ENCODE measurements around the gene ZFYVE9. TPM values are rescaled to one million over a fixed set of nuclear protein-coding genes. Genes with fewer than 3 reads are reported as not detected.

The ZFYVE9 gene
- total and polyA plus RNA-seq, 2 of the 13 experiments (the other 11 are each of a cell fraction or from before 2014, with no cell fraction given) = 9.2 to 19.8 TPM

GRCh38 chr1:52365746-52366516, 224.0 kb downstream of the ZFYVE9 start, which contains the start of gene CC2D1B (continued):
- TF ChIP-seq, protein P1, sequence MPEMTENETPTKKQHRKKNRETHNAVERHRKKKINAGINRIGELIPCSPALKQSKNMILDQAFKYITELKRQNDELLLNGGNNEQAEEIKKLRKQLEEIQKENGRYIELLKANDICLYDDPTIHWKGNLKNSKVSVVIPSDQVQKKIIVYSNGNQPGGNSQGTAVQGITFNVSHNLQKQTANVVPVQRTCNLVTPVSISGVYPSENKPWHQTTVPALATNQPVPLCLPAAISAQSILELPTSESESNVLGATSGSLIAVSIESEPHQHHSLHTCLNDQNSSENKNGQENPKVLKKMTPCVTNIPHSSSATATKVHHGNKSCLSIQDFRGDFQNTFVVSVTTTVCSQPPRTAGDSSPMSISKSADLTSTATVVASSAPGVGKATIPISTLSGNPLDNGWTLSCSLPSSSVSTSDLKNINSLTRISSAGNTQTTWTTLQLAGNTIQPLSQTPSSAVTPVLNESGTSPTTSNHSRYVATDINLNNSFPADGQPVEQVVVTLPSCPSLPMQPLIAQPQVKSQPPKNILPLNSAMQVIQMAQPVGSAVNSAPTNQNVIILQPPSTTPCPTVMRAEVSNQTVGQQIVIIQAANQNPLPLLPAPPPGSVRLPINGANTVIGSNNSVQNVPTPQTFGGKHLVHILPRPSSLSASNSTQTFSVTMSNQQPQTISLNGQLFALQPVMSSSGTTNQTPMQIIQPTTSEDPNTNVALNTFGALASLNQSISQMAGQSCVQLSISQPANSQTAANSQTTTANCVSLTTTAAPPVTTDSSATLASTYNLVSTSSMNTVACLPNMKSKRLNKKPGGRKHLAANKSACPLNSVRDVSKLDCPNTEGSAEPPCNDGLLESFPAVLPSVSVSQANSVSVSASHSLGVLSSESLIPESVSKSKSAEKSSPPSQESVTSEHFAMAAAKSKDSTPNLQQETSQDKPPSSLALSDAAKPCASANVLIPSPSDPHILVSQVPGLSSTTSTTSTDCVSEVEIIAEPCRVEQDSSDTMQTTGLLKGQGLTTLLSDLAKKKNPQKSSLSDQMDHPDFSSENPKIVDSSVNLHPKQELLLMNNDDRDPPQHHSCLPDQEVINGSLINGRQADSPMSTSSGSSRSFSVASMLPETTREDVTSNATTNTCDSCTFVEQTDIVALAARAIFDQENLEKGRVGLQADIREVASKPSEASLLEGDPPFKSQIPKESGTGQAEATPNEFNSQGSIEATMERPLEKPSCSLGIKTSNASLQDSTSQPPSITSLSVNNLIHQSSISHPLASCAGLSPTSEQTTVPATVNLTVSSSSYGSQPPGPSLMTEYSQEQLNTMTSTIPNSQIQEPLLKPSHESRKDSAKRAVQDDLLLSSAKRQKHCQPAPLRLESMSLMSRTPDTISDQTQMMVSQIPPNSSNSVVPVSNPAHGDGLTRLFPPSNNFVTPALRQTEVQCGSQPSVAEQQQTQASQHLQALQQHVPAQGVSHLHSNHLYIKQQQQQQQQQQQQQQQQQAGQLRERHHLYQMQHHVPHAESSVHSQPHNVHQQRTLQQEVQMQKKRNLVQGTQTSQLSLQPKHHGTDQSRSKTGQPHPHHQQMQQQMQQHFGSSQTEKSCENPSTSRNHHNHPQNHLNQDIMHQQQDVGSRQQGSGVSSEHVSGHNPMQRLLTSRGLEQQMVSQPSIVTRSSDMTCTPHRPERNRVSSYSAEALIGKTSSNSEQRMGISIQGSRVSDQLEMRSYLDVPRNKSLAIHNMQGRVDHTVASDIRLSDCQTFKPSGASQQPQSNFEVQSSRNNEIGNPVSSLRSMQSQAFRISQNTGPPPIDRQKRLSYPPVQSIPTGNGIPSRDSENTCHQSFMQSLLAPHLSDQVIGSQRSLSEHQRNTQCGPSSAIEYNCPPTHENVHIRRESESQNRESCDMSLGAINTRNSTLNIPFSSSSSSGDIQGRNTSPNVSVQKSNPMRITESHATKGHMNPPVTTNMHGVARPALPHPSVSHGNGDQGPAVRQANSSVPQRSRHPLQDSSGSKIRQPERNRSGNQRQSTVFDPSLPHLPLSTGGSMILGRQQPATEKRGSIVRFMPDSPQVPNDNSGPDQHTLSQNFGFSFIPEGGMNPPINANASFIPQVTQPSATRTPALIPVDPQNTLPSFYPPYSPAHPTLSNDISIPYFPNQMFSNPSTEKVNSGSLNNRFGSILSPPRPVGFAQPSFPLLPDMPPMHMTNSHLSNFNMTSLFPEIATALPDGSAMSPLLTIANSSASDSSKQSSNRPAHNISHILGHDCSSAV (CRISPR knock-in tag; IDR thresholded peaks at IDR 0.05; ENCODE audit: borderline replicate concordance) = no peak
- TF ChIP-seq ZC3H13 (CRISPR knock-in tag; IDR thresholded peaks at IDR 0.05) (no peak), ZNF563 (CRISPR knock-in tag; IDR thresholded peaks at IDR 0.05) (no peak; the same call in 1 of the 2 replicates), TBX3 (IDR thresholded peaks at IDR 0.05; ENCODE audit: borderline replicate concordance) (no peak), KDM2A (CRISPR knock-in tag; IDR thresholded peaks at IDR 0.05; ENCODE audit: borderline replicate concordance, low read depth) (peak; percentile 86), KLF9 (CRISPR knock-in tag; IDR thresholded peaks at IDR 0.05; ENCODE audit: low read depth) (no peak), MXD3 (CRISPR knock-in tag; IDR thresholded peaks at IDR 0.05) (peak; percentile 95; the same call in 1 of the 2 replicates), ZFY (CRISPR knock-in tag; IDR thresholded peaks at IDR 0.05) (peak; percentile 99), RFX1 (IDR thresholded peaks at IDR 0.05) (no peak), PBX3 (CRISPR knock-in tag; IDR thresholded peaks at IDR 0.05; ENCODE audit: borderline replicate concordance) (0 out of 2 replicates have a peak, but pooled peaks have one; percentile 74), AKAP8 (CRISPR knock-in tag; IDR thresholded peaks at IDR 0.05) (no peak; the same call in 1 of the 2 replicates), ZNF44 (CRISPR knock-in tag; IDR thresholded peaks at IDR 0.05) (no peak), ZNF350 (CRISPR knock-in tag; IDR thresholded peaks at IDR 0.05; ENCODE audit: borderline replicate concordance, low read depth) (0 out of 2 replicates have a peak, but pooled peaks have one; percentile 9), ZNF788 (CRISPR knock-in tag; IDR thresholded peaks at IDR 0.05; ENCODE audit: borderline replicate concordance) (peak; percentile 66; the same call in 1 of the 2 replicates), SAFB2 (CRISPR knock-in tag; IDR thresholded peaks at IDR 0.05; ENCODE audit: borderline replicate concordance, low read depth) (peak; percentile 72; the same call in 1 of the 2 replicates), POLR2AphosphoS5 (IDR thresholded peaks at IDR 0.05; ENCODE audit: low read depth, low read length) (peak; percentile 75), ZNF660 (CRISPR knock-in tag; IDR thresholded peaks at IDR 0.05; ENCODE audit: borderline replicate concordance, low read depth) (no peak), ZNF354B (CRISPR knock-in tag; IDR thresholded peaks at IDR 0.05) (no peak)
- TF ChIP-seq, protein P2, sequence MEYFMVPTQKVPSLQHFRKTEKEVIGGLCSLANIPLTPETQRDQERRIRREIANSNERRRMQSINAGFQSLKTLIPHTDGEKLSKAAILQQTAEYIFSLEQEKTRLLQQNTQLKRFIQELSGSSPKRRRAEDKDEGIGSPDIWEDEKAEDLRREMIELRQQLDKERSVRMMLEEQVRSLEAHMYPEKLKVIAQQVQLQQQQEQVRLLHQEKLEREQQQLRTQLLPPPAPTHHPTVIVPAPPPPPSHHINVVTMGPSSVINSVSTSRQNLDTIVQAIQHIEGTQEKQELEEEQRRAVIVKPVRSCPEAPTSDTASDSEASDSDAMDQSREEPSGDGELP (IDR thresholded peaks at IDR 0.05; ENCODE audit: borderline replicate concordance, low read depth) = peak; percentile 89; the same call in 1 of the 2 replicates

Measured in HepG2 (cell line).